HG03342 (cell line): ENCODE data around the gene MTHFR.

Experiments
- ATAC-seq: cut with Tn5 transposase; IDR thresholded peaks from one replicate; pipeline ENCODE4 v1.9.1; 2021; ENCODE audit warnings: mild to moderate bottlenecking, moderate library complexity; ENCODE audit not compliant: unreplicated experiment

MTHFR gene

GRCh38 chr1:11761988-11762406 is 43.8 kb downstream of the MTHFR start, which contains the start of gene C1orf167:
TSS of gene C1orf167 (plus strand) at chr1:11762193. CDS start at chr1:11764401, 2,208 bp downstream.
- ATAC-seq, result no peak

- no peak for ATAC-seq
Observed at GRCh38 chr1:11761285-11761684, 44.5 kb downstream of the MTHFR start.

GRCh38 chr1:11759791-11760190 is 46.0 kb downstream of the MTHFR start:
- no peak for ATAC-seq

- ATAC-seq, result no peak
Observed at GRCh38 chr1:11757047-11757446, 48.7 kb downstream of the MTHFR start.

GRCh38 chr1:11753555-11754208 is 52.1 kb downstream of the MTHFR start:
- no peak for ATAC-seq

GRCh38 chr1:11752359-11753088 is 53.2 kb downstream of the MTHFR start:
- ATAC-seq, result no peak

GRCh38 chr1:11751087-11751486 is 54.7 kb downstream of the MTHFR start:
- no peak for ATAC-seq

GRCh38 chr1:11749996-11750395 is 55.8 kb downstream of the MTHFR start:
- no peak for ATAC-seq

- ATAC-seq, result no peak
Observed at GRCh38 chr1:11749203-11749689, 56.5 kb downstream of the MTHFR start.

- ATAC-seq, result no peak
Observed at GRCh38 chr1:11748294-11749202, 57.2 kb downstream of the MTHFR start.

- ATAC-seq, result no peak
Observed at GRCh38 chr1:11746795-11747487, 58.8 kb downstream of the MTHFR start.

GRCh38 chr1:11746092-11746491 is 59.7 kb downstream of the MTHFR start:
- ATAC-seq, result no peak

- ATAC-seq, result no peak
Observed at GRCh38 chr1:11744287-11744686, 61.5 kb downstream of the MTHFR start.

- ATAC-seq, result no peak
Observed at GRCh38 chr1:11741919-11742558, 63.7 kb downstream of the MTHFR start.

GRCh38 chr1:11741482-11741881 is 64.3 kb downstream of the MTHFR start:
- ATAC-seq, result no peak

GRCh38 chr1:11740258-11741192 is 65.2 kb downstream of the MTHFR start:
- ATAC-seq, result no peak

GRCh38 chr1:11738783-11739182 is 67.0 kb downstream of the MTHFR start:
- no peak for ATAC-seq

GRCh38 chr1:11738096-11738495 is 67.7 kb downstream of the MTHFR start:
- no peak for ATAC-seq
